WTC11 (cell line): ENCODE results near the gene ZIC4. TPM values are rescaled to one million over a fixed set of nuclear protein-coding genes. Genes with fewer than 3 reads are reported as not detected.

ENCODE experiments used
- ATAC-seq: fragments of 200-7000 bp; cut with Tn5 transposase; 2 replicates; pipeline ENCODE4 v1.10.0; 2021; ENCODE audit warnings: mild to moderate bottlenecking, moderate library complexity
- CTCF ChIA-PET: fragments of 300-600 bp; sonication (Branson Sonifier 250); formaldehyde crosslinking; loops from one replicate; lab custom pipeline; 2021; ENCODE audit warnings: antibody characterized with exemption; lab: Charles Lee
- POLR2A ChIA-PET: fragments of 350-600 bp; sonication (Branson Sonifier 250); formaldehyde crosslinking; loops from one replicate; lab custom pipeline; 2021; ENCODE audit warnings: antibody characterized with exemption; lab: Charles Lee
- DNase-seq: peaks from one replicate; pipeline ENCODE4 v3.0.0; 2021; ENCODE audit warnings: low spot score
- H3K27ac Mint-ChIP-seq: 2 replicates; pipeline ENCODE4 v1.8.0; 2021; ENCODE audit warnings: mixed read lengths
- H3K27me3 Mint-ChIP-seq: 2 replicates; pipeline ENCODE4 v1.8.0; 2021; ENCODE audit warnings: low read depth, mild to moderate bottlenecking, moderate library complexity, mixed read lengths
- H3K36me3 Mint-ChIP-seq: 2 replicates; pipeline ENCODE4 v1.8.0; 2021; ENCODE audit warnings: mixed read lengths
- H3K4me1 Mint-ChIP-seq: 2 replicates; pipeline ENCODE4 v1.8.0; 2022; ENCODE audit warnings: mixed read lengths
- H3K4me3 Mint-ChIP-seq: 2 replicates; pipeline ENCODE4 v1.8.0; 2021; ENCODE audit warnings: mild to moderate bottlenecking, moderate library complexity, mixed read lengths
- H3K9me3 Mint-ChIP-seq: 2 replicates; pipeline ENCODE4 v1.8.0; 2021; ENCODE audit warnings: mixed read lengths
- ERG ChIP-seq: fragments of 250-450 bp; sonication (Bioruptor Pico); IDR thresholded peaks from 2 replicates; pipeline ENCODE4 v1.8.0; 2021; ENCODE audit warnings: mild to moderate bottlenecking
- ETV6 ChIP-seq: sonication (generic); formaldehyde crosslinking; IDR thresholded peaks from 2 replicates; pipeline ENCODE4 v1.8.1; 2022; ENCODE audit warnings: mild to moderate bottlenecking, missing genetic modification reagents
- FOXK1 ChIP-seq: sonication (generic); formaldehyde crosslinking; IDR thresholded peaks from 2 replicates; pipeline ENCODE4 v1.8.0; 2022; ENCODE audit warnings: mild to moderate bottlenecking, moderate library complexity, missing genetic modification reagents
- FOXP1 ChIP-seq: sonication (generic); formaldehyde crosslinking; IDR thresholded peaks from 2 replicates; pipeline ENCODE4 v1.8.0; 2022; ENCODE audit warnings: missing genetic modification reagents, mild to moderate bottlenecking, moderate library complexity, borderline replicate concordance
- JAZF1 ChIP-seq: fragments of 250-450 bp; sonication (Bioruptor Pico); IDR thresholded peaks from 2 replicates; pipeline ENCODE4 v1.9.0; 2021; ENCODE audit warnings: moderate library complexity, mild to moderate bottlenecking, inconsistent platforms
- JUN ChIP-seq: sonication (generic); formaldehyde crosslinking; IDR thresholded peaks from 2 replicates; pipeline ENCODE4 v1.8.0; 2023; ENCODE audit warnings: mild to moderate bottlenecking, missing genetic modification reagents
- KAT7 ChIP-seq: sonication (generic); formaldehyde crosslinking; IDR thresholded peaks from 2 replicates; pipeline ENCODE4 v1.8.1; 2023; ENCODE audit warnings: missing genetic modification reagents, mild to moderate bottlenecking, borderline replicate concordance
- NR2C2 ChIP-seq: sonication (generic); formaldehyde crosslinking; IDR thresholded peaks from 2 replicates; pipeline ENCODE4 v1.8.0; 2022; ENCODE audit warnings: mild to moderate bottlenecking, missing genetic modification reagents
- NR3C1 ChIP-seq: sonication (generic); formaldehyde crosslinking; conservative IDR thresholded peaks from 2 replicates; pipeline ENCODE4 v1.8.1; 2023; ENCODE audit warnings: low read depth, mild to moderate bottlenecking, missing genetic modification reagents
- PRRX2 ChIP-seq: fragments of 250-450 bp; sonication (Bioruptor Pico); IDR thresholded peaks from 2 replicates; pipeline ENCODE4 v1.8.0; 2021; ENCODE audit warnings: mild to moderate bottlenecking
- RORB ChIP-seq: fragments of 250-450 bp; sonication (Bioruptor Pico); IDR thresholded peaks from 2 replicates; pipeline ENCODE4 v1.9.0; 2021; ENCODE audit warnings: mild to moderate bottlenecking
- SOX15 ChIP-seq: fragments of 250-450 bp; sonication (Bioruptor Pico); IDR thresholded peaks from 2 replicates; pipeline ENCODE4 v1.9.0; 2021; ENCODE audit warnings: mild to moderate bottlenecking
- STAT6 ChIP-seq: sonication (generic); formaldehyde crosslinking; conservative IDR thresholded peaks from 2 replicates; pipeline ENCODE4 v1.8.1; 2023; ENCODE audit warnings: mild to moderate bottlenecking, low read depth, missing genetic modification reagents, moderate library complexity
- TEAD4 ChIP-seq: sonication (generic); formaldehyde crosslinking; IDR thresholded peaks from 2 replicates; pipeline ENCODE4 v1.8.0; 2022; ENCODE audit warnings: mild to moderate bottlenecking, missing genetic modification reagents
- ZNF232 ChIP-seq: sonication (generic); formaldehyde crosslinking; IDR thresholded peaks from 2 replicates; pipeline ENCODE4 v1.8.0; 2022; ENCODE audit warnings: mild to moderate bottlenecking, missing genetic modification reagents
- ZNF317 ChIP-seq: sonication (generic); formaldehyde crosslinking; IDR thresholded peaks from 2 replicates; pipeline ENCODE4 v1.8.1; 2023; ENCODE audit warnings: low read depth, mild to moderate bottlenecking, moderate library complexity, missing genetic modification reagents, borderline replicate concordance
- total RNA-seq: library from RNA; stranded (reverse); gene quantifications from 3 replicates; pipeline ENCODE4 v1.2.3, GENCODE V29; 2021
- TF ChIP-seq, protein P1 (sequence below): sonication (generic); formaldehyde crosslinking; IDR thresholded peaks from 2 replicates; pipeline ENCODE4 v1.8.0; 2022; ENCODE audit warnings: missing genetic modification reagents
- TF ChIP-seq, protein P2 (sequence below): fragments of 250-450 bp; sonication (Bioruptor Pico); conservative IDR thresholded peaks from 2 replicates; pipeline ENCODE4 v1.9.0; 2021; ENCODE audit warnings: mild to moderate bottlenecking
- TF ChIP-seq, protein P3 (sequence below): sonication (generic); formaldehyde crosslinking; IDR thresholded peaks from 2 replicates; pipeline ENCODE4 v1.8.1; 2022; ENCODE audit warnings: low read depth, mild to moderate bottlenecking, moderate library complexity, missing genetic modification reagents, borderline replicate concordance
- TF ChIP-seq, protein P4 (sequence below): sonication (generic); formaldehyde crosslinking; IDR thresholded peaks from 2 replicates; pipeline ENCODE4 v1.8.1; 2022; ENCODE audit warnings: low read depth, missing genetic modification reagents, borderline replicate concordance

The ZIC4 gene
- total RNA-seq, 1 experiment from 2014 or later: 3.5 TPM

DNA sequence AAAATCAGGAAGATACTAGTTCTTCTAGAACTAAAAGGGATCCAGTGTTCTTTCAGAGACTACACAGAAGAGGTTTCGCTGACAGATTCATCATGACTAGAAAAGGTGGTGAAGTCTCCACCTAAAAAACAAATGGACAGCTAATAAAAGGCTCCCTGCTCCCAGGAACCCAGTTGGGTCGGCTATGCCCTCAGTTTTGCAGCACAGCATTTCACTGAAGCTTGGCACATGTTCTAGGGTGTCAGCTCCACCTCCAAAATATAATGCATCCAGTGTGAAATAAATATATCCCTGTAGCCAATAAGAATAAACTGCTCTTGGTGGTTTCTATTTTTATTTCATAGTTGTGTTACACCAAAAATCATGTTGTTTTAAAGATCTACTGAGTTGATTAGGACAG lies 55.0 kb downstream of the ZIC4 start (continued):
- TF ChIP-seq KAT7 (CRISPR knock-in tag) (no peak), NR3C1 (CRISPR knock-in tag) (no peak), SOX15 (CRISPR knock-in tag) (no peak), JAZF1 (CRISPR knock-in tag) (no peak), PRRX2 (CRISPR knock-in tag) (no peak), ERG (CRISPR knock-in tag) (no peak)
- TF ChIP-seq, protein P1, sequence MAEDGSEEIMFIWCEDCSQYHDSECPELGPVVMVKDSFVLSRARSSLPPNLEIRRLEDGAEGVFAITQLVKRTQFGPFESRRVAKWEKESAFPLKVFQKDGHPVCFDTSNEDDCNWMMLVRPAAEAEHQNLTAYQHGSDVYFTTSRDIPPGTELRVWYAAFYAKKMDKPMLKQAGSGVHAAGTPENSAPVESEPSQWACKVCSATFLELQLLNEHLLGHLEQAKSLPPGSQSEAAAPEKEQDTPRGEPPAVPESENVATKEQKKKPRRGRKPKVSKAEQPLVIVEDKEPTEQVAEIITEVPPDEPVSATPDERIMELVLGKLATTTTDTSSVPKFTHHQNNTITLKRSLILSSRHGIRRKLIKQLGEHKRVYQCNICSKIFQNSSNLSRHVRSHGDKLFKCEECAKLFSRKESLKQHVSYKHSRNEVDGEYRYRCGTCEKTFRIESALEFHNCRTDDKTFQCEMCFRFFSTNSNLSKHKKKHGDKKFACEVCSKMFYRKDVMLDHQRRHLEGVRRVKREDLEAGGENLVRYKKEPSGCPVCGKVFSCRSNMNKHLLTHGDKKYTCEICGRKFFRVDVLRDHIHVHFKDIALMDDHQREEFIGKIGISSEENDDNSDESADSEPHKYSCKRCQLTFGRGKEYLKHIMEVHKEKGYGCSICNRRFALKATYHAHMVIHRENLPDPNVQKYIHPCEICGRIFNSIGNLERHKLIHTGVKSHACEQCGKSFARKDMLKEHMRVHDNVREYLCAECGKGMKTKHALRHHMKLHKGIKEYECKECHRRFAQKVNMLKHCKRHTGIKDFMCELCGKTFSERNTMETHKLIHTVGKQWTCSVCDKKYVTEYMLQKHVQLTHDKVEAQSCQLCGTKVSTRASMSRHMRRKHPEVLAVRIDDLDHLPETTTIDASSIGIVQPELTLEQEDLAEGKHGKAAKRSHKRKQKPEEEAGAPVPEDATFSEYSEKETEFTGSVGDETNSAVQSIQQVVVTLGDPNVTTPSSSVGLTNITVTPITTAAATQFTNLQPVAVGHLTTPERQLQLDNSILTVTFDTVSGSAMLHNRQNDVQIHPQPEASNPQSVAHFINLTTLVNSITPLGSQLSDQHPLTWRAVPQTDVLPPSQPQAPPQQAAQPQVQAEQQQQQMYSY (CRISPR knock-in tag): no peak
- TF ChIP-seq, protein P2, sequence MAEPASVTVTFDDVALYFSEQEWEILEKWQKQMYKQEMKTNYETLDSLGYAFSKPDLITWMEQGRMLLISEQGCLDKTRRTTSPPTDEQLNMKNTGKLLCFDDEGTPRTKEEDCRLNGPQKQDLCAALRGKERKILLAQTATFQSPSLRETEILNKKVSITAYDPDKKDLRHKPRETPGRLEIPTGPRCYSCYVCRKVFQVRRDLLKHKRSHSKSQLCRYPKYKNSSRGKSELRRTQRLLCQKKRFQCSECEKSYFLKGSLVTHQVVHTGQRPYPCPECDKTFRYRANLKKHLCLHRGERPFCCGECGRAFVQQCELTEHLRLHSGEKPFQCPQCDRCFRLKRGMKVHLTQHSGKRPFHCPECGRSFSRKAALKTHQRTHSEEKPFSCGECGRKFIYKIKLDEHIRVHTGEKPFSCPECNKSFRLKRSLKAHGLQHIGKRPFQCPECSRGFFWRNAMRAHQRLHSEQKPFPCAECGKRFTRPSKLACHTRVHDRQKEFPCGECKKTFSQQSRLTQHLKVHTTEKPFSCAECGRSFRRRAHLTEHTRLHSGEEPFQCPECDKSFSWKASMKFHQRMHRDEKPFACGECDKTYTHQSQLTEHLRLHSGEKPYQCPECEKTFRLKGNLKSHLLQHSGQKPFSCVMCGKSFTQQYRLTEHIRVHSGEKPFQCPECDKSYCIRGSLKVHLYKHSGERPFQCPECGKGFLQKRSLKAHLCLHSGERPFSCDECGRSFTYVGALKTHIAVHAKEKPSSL: no peak
- TF ChIP-seq, protein P3, sequence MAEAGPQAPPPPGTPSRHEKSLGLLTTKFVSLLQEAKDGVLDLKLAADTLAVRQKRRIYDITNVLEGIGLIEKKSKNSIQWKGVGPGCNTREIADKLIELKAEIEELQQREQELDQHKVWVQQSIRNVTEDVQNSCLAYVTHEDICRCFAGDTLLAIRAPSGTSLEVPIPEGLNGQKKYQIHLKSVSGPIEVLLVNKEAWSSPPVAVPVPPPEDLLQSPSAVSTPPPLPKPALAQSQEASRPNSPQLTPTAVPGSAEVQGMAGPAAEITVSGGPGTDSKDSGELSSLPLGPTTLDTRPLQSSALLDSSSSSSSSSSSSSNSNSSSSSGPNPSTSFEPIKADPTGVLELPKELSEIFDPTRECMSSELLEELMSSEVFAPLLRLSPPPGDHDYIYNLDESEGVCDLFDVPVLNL (CRISPR knock-in tag): no peak

DNA sequence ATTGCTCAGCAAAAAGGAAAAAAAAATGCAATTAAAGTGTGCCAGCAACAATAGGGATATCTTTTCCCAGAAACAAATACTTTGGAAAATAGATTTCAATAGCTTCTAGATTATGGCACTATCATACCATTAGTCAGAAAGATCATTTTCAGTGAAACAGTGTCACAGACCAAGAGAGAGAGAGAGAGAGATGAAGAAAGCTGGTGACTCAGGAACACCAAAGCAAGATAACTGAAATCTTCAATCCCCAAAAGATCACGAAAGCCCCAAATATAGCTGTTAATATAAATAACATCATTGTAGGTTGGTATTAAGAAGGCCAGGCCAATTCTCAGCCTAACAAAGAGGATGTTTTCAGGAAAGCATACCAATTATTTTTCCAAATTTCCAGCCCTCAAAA lies 57.4 kb downstream of the ZIC4 start:
- CTCF ChIA-PET: interaction anchor here (1.2 kb wide), 1 partner anchor 12 kb away, joined by 6 read pairs; no protein-coding TSS in a partner anchor

More for the DNA sequence above, 57.4 kb downstream of the ZIC4 start:
- POLR2A ChIA-PET: no interaction called here
- Mint-ChIP-seq H3K27ac (no peak overlapping the region), H3K9me3 (no peaks in the 10 kb centered on the region)
- TF ChIP-seq ZNF317 (CRISPR knock-in tag): no peak
- TF ChIP-seq NR2C2 (CRISPR knock-in tag): no peak
- TF ChIP-seq, protein P4, sequence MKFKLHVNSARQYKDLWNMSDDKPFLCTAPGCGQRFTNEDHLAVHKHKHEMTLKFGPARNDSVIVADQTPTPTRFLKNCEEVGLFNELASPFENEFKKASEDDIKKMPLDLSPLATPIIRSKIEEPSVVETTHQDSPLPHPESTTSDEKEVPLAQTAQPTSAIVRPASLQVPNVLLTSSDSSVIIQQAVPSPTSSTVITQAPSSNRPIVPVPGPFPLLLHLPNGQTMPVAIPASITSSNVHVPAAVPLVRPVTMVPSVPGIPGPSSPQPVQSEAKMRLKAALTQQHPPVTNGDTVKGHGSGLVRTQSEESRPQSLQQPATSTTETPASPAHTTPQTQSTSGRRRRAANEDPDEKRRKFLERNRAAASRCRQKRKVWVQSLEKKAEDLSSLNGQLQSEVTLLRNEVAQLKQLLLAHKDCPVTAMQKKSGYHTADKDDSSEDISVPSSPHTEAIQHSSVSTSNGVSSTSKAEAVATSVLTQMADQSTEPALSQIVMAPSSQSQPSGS: no peak
- TF ChIP-seq TEAD4 (CRISPR knock-in tag): no peak
- TF ChIP-seq ZNF232: no peak
- TF ChIP-seq FOXK1 (CRISPR knock-in tag): no peak
- TF ChIP-seq ERG (CRISPR knock-in tag): no peak
- no peak for TF ChIP-seq ETV6
- TF ChIP-seq, protein P3 (CRISPR knock-in tag): no peak
- TF ChIP-seq FOXP1 (CRISPR knock-in tag): no peak
- TF ChIP-seq RORB (CRISPR knock-in tag): no peak
- TF ChIP-seq JUN (CRISPR knock-in tag): no peak
- TF ChIP-seq STAT6 (CRISPR knock-in tag): no peak
- TF ChIP-seq, all 79 proteins: peak for 0
- Mint-ChIP-seq H3K4me1 (peaks cover 10% of the 10 kb centered on the region), H3K27me3 (peaks cover 13% of the 10 kb centered on the region), H3K4me3 (no peak overlapping the region), H3K36me3 (no peaks in the 10 kb centered on the region)
- DNase-seq: no peak
- no peak for ATAC-seq
